IPS DF 6.9 (cell line): ENCODE measurements around the gene DNAJB4.
"Not testable (repeated sequence)": the region's sequence is repeated elsewhere in the genome, so short reads cannot be mapped to it uniquely, and the experiment has no call there.

Experiments
- DNase-seq: peaks from one replicate; pipeline ENCODE4 v3.0.0-alpha.2; 2013; ENCODE audit warnings: low read depth, low spot score
- H3K27ac ChIP-seq: one replicate; pipeline ENCODE4 v1.5.1; 2013; ENCODE audit warnings: low read length, control low read depth
- H3K27me3 ChIP-seq: 2 replicates; pipeline ENCODE4 v1.6.1; 2013; ENCODE audit warnings: mild to moderate bottlenecking, low read length; ENCODE audit not compliant: control insufficient read depth, insufficient read depth
- H3K36me3 ChIP-seq: 2 replicates; pipeline ENCODE4 v1.6.1; 2013; ENCODE audit warnings: low read length; ENCODE audit not compliant: control insufficient read depth, insufficient read depth
- H3K4me1 ChIP-seq: 2 replicates; pipeline ENCODE4 v1.6.1; 2013; ENCODE audit warnings: low read length; ENCODE audit not compliant: control insufficient read depth, insufficient read depth
- H3K4me3 ChIP-seq: 2 replicates; pipeline ENCODE4 v1.5.1; 2013; ENCODE audit warnings: mild to moderate bottlenecking, low read length
- H3K9me3 ChIP-seq: 2 replicates; pipeline ENCODE4 v1.6.1; 2013; ENCODE audit warnings: low read length, inconsistent platforms; ENCODE audit not compliant: control insufficient read depth, insufficient read depth
- WGBS: extraction: QIAGEN DNeasy Blood & Tissue Kit; methylation state at CpG from one replicate; pipeline ENCODE4 v1.1.7; 2013; ENCODE audit warnings: mixed read lengths, missing lambda C conversion rate; ENCODE audit not compliant: insufficient read length, insufficient coverage; 5-methylcytosine and 5-hydroxymethylcytosine counted together

DNAJB4 gene

GRCh38 chr1:78007677-78008341 lies 3.1 kb downstream of the DNAJB4 start:
- Histone ChIP-seq H3K27ac (no peak overlapping the region), H3K4me1 (no peaks in the 10 kb centered on the region), H3K27me3 (no peaks in the 10 kb centered on the region), H3K4me3 (no peak overlapping the region), H3K9me3 (no peaks in the 10 kb centered on the region), H3K36me3 (no peaks in the 10 kb centered on the region)
- DNase-seq: no peak
- WGBS: no CpG with 5 or more reads among the region's 4 CpGs

DNA sequence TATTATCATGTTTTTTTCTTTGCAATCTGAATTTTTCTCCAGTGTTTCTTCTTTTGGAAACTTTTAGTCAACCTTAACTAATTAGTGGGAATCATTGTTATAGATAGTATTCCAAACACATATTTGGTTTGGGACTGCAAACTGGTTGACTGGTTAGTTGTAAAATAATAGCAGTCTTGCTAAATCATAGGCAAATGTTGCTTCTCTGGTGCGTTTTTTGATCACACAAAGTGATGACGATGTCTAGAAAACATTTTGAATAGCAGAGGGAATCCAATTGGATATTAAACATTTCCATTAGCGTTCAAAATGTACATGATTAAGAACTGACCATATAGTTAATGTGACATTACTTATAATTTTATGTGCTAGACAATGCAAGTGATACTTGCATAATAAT lies 4.5 kb downstream of the DNAJB4 start:
- Histone ChIP-seq H3K9me3 (no peaks in the 10 kb centered on the region), H3K36me3 (no peaks in the 10 kb centered on the region), H3K27ac (no peak overlapping the region), H3K27me3 (no peaks in the 10 kb centered on the region), H3K4me1 (no peaks in the 10 kb centered on the region), H3K4me3 (no peak overlapping the region)
- no CpG with 5 or more reads among the region's 3 CpGs for WGBS
- DNase-seq: no peak

DNA sequence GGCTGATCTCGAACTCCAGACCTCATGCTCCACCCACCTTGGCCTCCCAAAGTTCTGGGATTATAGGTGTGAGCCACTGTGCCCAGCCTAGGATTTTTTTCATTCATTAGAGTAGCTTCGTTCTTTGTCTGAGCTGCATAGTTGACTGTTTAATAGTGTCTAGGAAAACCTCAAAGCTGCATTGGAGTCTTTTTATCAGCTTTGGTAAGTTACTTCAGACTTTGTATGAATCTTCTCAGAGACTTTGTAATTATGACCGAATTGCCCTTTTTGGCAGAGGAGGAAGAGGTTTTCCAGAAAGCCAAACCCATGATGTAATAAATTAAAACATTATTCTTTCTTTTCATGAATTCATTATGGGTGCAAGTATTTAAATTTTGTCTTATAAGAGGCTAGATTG lies 5.1 kb downstream of the DNAJB4 start:
- H3K27ac ChIP-seq: no peak overlapping the region
- WGBS: no CpG with 5 or more reads among the region's 3 CpGs
- H3K27me3 ChIP-seq: no peaks in the 10 kb centered on the region
- no peaks in the 10 kb centered on the region for H3K9me3 ChIP-seq
- no peaks in the 10 kb centered on the region for H3K36me3 ChIP-seq
- H3K4me1 ChIP-seq: no peaks in the 10 kb centered on the region
- H3K4me3 ChIP-seq: no peak overlapping the region
- DNase-seq: no peak

DNA sequence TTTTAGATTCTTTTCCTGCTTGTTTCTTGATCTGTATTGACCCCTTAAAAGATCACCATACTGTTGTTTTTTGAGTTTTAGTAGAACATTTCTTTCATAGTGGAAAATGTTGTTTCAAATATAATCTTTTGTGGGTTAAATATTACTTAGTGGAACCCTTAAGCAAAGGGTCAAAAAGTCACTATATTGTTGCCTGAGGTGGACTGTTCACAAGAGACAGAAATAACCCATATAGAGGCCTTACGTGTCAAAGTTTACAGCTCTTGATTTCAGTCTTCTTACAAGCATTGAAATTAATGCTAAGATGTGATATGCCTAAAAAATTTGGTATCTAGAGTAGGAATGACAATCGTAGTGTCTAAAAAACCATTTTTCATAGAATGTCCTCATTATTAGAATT lies 6.3 kb downstream of the DNAJB4 start:
- Histone ChIP-seq H3K9me3 (no peaks in the 10 kb centered on the region), H3K4me1 (no peaks in the 10 kb centered on the region), H3K4me3 (no peak overlapping the region), H3K27ac (no peak overlapping the region), H3K36me3 (no peaks in the 10 kb centered on the region), H3K27me3 (no peaks in the 10 kb centered on the region)
- no CpG with 5 or more reads among the region's 2 CpGs for WGBS
- no peak for DNase-seq

DNA sequence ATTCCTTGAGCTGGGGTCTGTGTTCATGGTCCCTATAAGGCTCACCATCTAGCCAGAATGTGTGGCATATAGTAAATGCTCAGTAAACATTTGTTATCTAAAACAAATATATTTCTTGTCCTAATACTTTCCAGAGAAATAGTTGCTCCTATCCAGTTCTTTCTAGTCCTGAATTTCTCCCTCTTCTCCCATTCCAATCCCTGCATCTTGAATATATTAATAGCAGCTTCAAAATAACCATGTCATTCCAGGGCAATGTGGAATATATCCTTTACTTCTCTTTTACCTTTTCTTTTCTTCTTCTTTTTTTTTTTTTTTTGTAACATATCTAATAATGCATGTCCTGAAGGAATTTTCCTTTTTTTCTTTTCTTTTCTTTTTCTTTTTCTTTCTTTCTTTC lies 10.4 kb downstream of the DNAJB4 start:
- no peaks in the 10 kb centered on the region for H3K9me3 ChIP-seq
- no peaks in the 10 kb centered on the region for H3K27me3 ChIP-seq
- no peak overlapping the region for H3K4me3 ChIP-seq
- H3K36me3 ChIP-seq: no peaks in the 10 kb centered on the region
- no peak for DNase-seq
- no peak overlapping the region for H3K27ac ChIP-seq
- H3K4me1 ChIP-seq: no peaks in the 10 kb centered on the region

GRCh38 chr1:78019024-78019423 lies 14.3 kb downstream of the DNAJB4 start:
- Histone ChIP-seq H3K36me3 (no peaks in the 10 kb centered on the region), H3K27ac (no peak overlapping the region), H3K4me1 (no peaks in the 10 kb centered on the region), H3K27me3 (no peaks in the 10 kb centered on the region), H3K9me3 (no peaks in the 10 kb centered on the region), H3K4me3 (no peak overlapping the region)
- no peak for DNase-seq
- WGBS: no CpG with 5 or more reads among the region's 1 CpG

DNA sequence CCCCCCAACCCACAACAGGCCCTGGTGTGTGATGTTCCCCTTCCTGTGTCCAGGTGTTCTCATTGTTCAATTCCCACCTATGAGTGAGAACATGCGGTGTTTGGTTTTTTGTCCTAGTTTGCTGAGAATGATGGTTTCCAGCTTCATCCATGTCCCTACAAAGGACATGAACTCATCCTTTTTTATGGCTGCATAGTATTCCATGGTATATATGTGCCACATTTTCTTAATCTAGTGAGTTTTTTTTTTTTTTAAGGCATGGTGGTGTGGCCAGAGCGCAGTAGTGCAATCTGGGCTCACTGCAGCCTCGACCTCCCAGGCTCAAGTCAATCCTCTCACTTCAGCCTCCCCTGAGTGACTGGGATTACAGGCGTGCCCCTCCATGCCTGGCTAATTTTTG lies 16.4 kb downstream of the DNAJB4 start:
- H3K27me3 ChIP-seq, DNase-seq, H3K4me1 ChIP-seq, H3K27ac ChIP-seq, H3K36me3 ChIP-seq, H3K9me3 ChIP-seq, H3K4me3 ChIP-seq: not testable (repeated sequence)
- WGBS: no CpG with 5 or more reads among the region's 4 CpGs

GRCh38 chr1:78029793-78030192 lies 25.1 kb downstream of the DNAJB4 start:
- Histone ChIP-seq H3K4me3 (no peak overlapping the region), H3K4me1 (no peaks in the 10 kb centered on the region), H3K27me3 (no peaks in the 10 kb centered on the region), H3K9me3 (no peaks in the 10 kb centered on the region), H3K27ac (no peak overlapping the region), H3K36me3 (no peaks in the 10 kb centered on the region)
- WGBS: no CpG with 5 or more reads among the region's 4 CpGs
- no peak for DNase-seq

DNA sequence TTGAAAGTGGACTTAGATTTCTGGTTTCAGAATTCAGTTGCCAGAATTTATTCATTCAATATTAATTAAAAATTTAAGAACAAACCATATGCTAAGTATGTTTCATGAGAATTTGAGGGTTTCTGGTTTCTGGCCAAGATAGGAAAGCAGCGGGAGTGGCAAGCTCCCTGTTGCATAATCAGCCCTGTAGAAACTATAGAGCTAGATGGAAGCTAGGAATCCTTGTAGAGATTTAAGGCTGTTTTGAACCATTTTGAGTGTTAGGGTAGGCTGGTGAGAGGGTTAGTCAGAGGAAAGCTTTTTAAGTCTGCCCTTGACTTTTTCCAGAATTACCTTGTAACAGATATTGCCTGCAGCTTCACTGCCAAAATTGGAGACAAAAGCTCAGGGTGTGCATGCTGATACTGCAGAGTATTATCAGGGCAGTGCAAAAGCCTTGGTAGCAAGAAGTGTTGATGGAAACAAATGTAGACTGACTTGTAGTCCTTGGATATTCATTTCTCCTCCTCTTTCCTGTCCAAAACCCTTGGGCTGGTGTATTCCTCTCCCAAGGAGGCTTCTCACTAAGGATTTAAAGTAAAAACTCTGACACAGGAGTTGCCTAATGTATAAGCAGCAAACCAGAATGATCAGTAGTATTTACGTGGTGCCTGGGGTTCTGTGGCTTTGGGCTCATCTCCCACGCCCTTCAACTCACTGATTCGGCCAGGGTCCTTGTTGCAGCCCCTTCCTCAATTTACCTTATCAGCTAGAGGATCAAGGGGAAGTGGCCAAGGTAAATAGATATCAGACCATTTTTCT lies 28.5 kb downstream of the DNAJB4 start:
- Histone ChIP-seq H3K27me3 (no peaks in the 10 kb centered on the region), H3K27ac (no peak overlapping the region), H3K4me1 (no peaks in the 10 kb centered on the region), H3K36me3 (no peaks in the 10 kb centered on the region), H3K9me3 (no peaks in the 10 kb centered on the region), H3K4me3 (no peak overlapping the region)
- no CpG with 5 or more reads among the region's 4 CpGs for WGBS
- no peak for DNase-seq

GRCh38 chr1:78033797-78034172 lies 29.0 kb downstream of the DNAJB4 start:
- Histone ChIP-seq H3K4me3 (no peak overlapping the region), H3K9me3 (no peaks in the 10 kb centered on the region), H3K4me1 (no peaks in the 10 kb centered on the region), H3K36me3 (no peaks in the 10 kb centered on the region), H3K27me3 (no peaks in the 10 kb centered on the region), H3K27ac (no peak overlapping the region)
- WGBS: no CpG with 5 or more reads among the region's 3 CpGs
- no peak for DNase-seq

DNA sequence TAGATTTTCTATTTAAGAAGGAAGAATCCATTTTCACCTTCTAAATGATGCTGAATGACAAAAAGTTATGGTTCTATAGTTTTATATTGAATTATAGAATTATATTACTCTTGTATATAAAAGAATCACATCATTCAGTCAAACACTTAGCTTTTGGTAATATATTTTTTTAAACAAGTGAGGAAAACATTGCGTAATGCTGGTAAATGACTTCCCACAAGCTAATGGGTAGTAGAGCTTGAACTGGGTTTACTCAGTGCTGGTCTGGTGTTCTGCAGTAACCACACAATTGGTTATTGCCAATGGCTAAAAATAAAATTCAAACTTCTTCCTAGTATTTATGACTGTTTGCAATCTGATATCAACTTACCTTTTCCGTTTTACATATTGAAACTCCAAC lies 30.4 kb downstream of the DNAJB4 start:
- no peak for DNase-seq
- WGBS: no CpG with 5 or more reads among the region's 2 CpGs
- no peak overlapping the region for H3K27ac ChIP-seq
- H3K4me1 ChIP-seq: no peaks in the 10 kb centered on the region
- no peak overlapping the region for H3K4me3 ChIP-seq
- no peaks in the 10 kb centered on the region for H3K27me3 ChIP-seq
- no peaks in the 10 kb centered on the region for H3K36me3 ChIP-seq
- no peaks in the 10 kb centered on the region for H3K9me3 ChIP-seq
